Measurements from ENCODE around the gene SPTBN1. TPM values are rescaled to one million over a fixed set of nuclear protein-coding genes. Genes with fewer than 3 reads are reported as not detected.

The SPTBN1 gene
- total RNA-seq, 2 experiments from 2014 or later, result 132 to 183 TPM

DNA sequence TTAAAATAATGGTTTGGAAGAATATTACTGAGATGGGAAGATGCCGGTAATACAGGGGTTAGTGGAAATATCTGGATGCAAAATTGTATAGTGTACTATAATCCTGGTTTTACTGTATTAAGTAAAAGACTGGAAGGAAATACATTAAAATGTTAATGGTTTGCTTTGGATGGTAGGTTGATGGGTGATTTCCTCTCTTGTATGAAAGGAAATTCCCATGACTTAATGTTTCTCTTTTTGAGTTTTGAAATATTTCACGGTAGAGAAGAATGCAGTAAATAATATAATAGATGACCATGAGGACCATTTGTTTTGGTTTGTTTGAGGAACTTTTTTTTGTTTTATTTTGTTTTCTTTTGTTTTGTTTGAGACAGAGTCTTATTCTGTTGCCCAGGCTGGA, 8.2 kb downstream of the SPTBN1 start:
- TF ChIP-seq, protein P1, sequence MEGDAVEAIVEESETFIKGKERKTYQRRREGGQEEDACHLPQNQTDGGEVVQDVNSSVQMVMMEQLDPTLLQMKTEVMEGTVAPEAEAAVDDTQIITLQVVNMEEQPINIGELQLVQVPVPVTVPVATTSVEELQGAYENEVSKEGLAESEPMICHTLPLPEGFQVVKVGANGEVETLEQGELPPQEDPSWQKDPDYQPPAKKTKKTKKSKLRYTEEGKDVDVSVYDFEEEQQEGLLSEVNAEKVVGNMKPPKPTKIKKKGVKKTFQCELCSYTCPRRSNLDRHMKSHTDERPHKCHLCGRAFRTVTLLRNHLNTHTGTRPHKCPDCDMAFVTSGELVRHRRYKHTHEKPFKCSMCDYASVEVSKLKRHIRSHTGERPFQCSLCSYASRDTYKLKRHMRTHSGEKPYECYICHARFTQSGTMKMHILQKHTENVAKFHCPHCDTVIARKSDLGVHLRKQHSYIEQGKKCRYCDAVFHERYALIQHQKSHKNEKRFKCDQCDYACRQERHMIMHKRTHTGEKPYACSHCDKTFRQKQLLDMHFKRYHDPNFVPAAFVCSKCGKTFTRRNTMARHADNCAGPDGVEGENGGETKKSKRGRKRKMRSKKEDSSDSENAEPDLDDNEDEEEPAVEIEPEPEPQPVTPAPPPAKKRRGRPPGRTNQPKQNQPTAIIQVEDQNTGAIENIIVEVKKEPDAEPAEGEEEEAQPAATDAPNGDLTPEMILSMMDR (conservative IDR thresholded peaks at IDR 0.05; ENCODE audit: low read length), result no peak
- no peak for TF ChIP-seq EZH2phosphoT487 (IDR thresholded peaks at IDR 0.05; ENCODE audit: borderline replicate concordance, low read depth, low read length)
- DNase-seq (ENCODE audit: low spot score), result no peak
- no peaks in the 10 kb centered on the region for H3K9me3 ChIP-seq (ENCODE audit: low read length)
- H3K9me2 ChIP-seq (ENCODE audit: insufficient read depth, low read length), result no peaks in the 10 kb centered on the region
- H3K4me2 ChIP-seq (ENCODE audit: low read length), result no peak overlapping the region
- CTCF ChIA-PET (ENCODE audit: unreplicated experiment), result no interaction called here
- intact Hi-C loops (cut with micrococcal nuclease; ENCODE audit: unreplicated experiment), result no loop called here
- H3K79me2 ChIP-seq (ENCODE audit: insufficient read depth, low read depth, low read length), result no peaks in the 10 kb centered on the region
- H3K4me1 ChIP-seq (ENCODE audit: insufficient read depth, low read length, poor library complexity, severe bottlenecking), result no peaks in the 10 kb centered on the region
- H4K20me1 ChIP-seq (ENCODE audit: insufficient read depth, low read length), result no peaks in the 10 kb centered on the region
- H3K27ac ChIP-seq (ENCODE audit: low read depth, low read length, poor library complexity, severe bottlenecking), result no peak overlapping the region
- BruUV-seq (replicated peaks), result no TSS peak
- H2AFZ ChIP-seq (ENCODE audit: low read length), result no peak overlapping the region
- POLR2A ChIA-PET, result interaction anchor here (0.5 kb wide), 1 partner anchor 645 kb away, joined by 4 read pairs; no protein-coding TSS in a partner anchor
- H3K4me3 ChIP-seq (ENCODE audit: low read depth, low read length, poor library complexity, severe bottlenecking), result no peak overlapping the region
- no peaks in the 10 kb centered on the region for H3K36me3 ChIP-seq (ENCODE audit: insufficient read depth, low read length)

GRCh38 chr2:54465143-54465542, 9.0 kb downstream of the SPTBN1 start:
- CTCF ChIA-PET (ENCODE audit: unreplicated experiment), result no interaction called here
- POLR2A ChIA-PET, result interaction anchor here (0.6 kb wide), 1 partner anchor 458 kb away, joined by 6 read pairs; no protein-coding TSS in a partner anchor
- TF ChIP-seq, protein P1 (conservative IDR thresholded peaks at IDR 0.05; ENCODE audit: low read length), result no peak
- no peak for TF ChIP-seq EZH2phosphoT487 (IDR thresholded peaks at IDR 0.05; ENCODE audit: borderline replicate concordance, low read depth, low read length)

GRCh38 chr2:54466870-54467269, 10.7 kb downstream of the SPTBN1 start:
- TF ChIP-seq EZH2phosphoT487 (IDR thresholded peaks at IDR 0.05; ENCODE audit: borderline replicate concordance, low read depth, low read length), result no peak
- TF ChIP-seq, protein P1 (conservative IDR thresholded peaks at IDR 0.05; ENCODE audit: low read length), result no peak
- no peak overlapping the region for H2AFZ ChIP-seq (ENCODE audit: low read length)
- no peak for DNase-seq (ENCODE audit: low spot score)
- H3K9me3 ChIP-seq (ENCODE audit: low read length), result no peaks in the 10 kb centered on the region
- CTCF ChIA-PET (ENCODE audit: unreplicated experiment), result no interaction called here
- no TSS peak for BruUV-seq (replicated peaks)
- H3K4me1 ChIP-seq (ENCODE audit: insufficient read depth, low read length, poor library complexity, severe bottlenecking), result peaks cover 16% of the 10 kb centered on the region
- no peaks in the 10 kb centered on the region for H4K20me1 ChIP-seq (ENCODE audit: insufficient read depth, low read length)
- POLR2A ChIA-PET, result interaction anchor here (1.0 kb wide), 1 partner anchor 561 kb away, joined by 3 read pairs; no protein-coding TSS in a partner anchor
- no peaks in the 10 kb centered on the region for H3K36me3 ChIP-seq (ENCODE audit: insufficient read depth, low read length)
- no peaks in the 10 kb centered on the region for H3K79me2 ChIP-seq (ENCODE audit: insufficient read depth, low read depth, low read length)
- H3K4me3 ChIP-seq (ENCODE audit: low read depth, low read length, poor library complexity, severe bottlenecking), result no peak overlapping the region
- intact Hi-C loops (cut with micrococcal nuclease; ENCODE audit: unreplicated experiment), result no loop called here
- H3K27ac ChIP-seq (ENCODE audit: low read depth, low read length, poor library complexity, severe bottlenecking), result no peak overlapping the region
- H3K9me2 ChIP-seq (ENCODE audit: insufficient read depth, low read length), result no peaks in the 10 kb centered on the region
- no peak overlapping the region for H3K4me2 ChIP-seq (ENCODE audit: low read length)

More at GRCh38 chr2:54465143-54465542, 9.0 kb downstream of the SPTBN1 start:
- Histone ChIP-seq H3K9me2 (ENCODE audit: insufficient read depth, low read length) (no peaks in the 10 kb centered on the region), H3K4me2 (ENCODE audit: low read length) (no peak overlapping the region), H4K20me1 (ENCODE audit: insufficient read depth, low read length) (no peaks in the 10 kb centered on the region), H2AFZ (ENCODE audit: low read length) (no peak overlapping the region), H3K9me3 (ENCODE audit: low read length) (no peaks in the 10 kb centered on the region), H3K4me1 (ENCODE audit: insufficient read depth, low read length, poor library complexity, severe bottlenecking) (no peaks in the 10 kb centered on the region), H3K27ac (ENCODE audit: low read depth, low read length, poor library complexity, severe bottlenecking) (no peak overlapping the region), H3K36me3 (ENCODE audit: insufficient read depth, low read length) (no peaks in the 10 kb centered on the region), H3K4me3 (ENCODE audit: low read depth, low read length, poor library complexity, severe bottlenecking) (no peak overlapping the region), H3K79me2 (ENCODE audit: insufficient read depth, low read depth, low read length) (no peaks in the 10 kb centered on the region)
- BruUV-seq (replicated peaks), result no TSS peak
- DNase-seq (ENCODE audit: low spot score), result no peak
- intact Hi-C loops (cut with micrococcal nuclease; ENCODE audit: unreplicated experiment), result no loop called here

Measured in OCI-LY7 (cell line).